Urothelium cell line (cell line): ENCODE data around the gene GALR1.
"Not testable (repeated sequence)": the region's sequence is repeated elsewhere in the genome, so short reads cannot be mapped to it uniquely, and the experiment has no call there.

Experiments
- DNase-seq: peaks from one replicate; pipeline ENCODE4 v3.0.0; 2011; ENCODE audit warnings: low spot score, mixed read lengths
- FAIRE-seq: peaks from 2 replicates; lab custom pipeline; 2011; peaks lifted over from hg19 to GRCh38; lab: Jason Lieb, UNC

The GALR1 gene

GRCh38 chr18:77250501-77250925, 865 bp downstream of the GALR1 start:
- FAIRE-seq (peak; percentile 70), DNase-seq (no peak)

- no peak for DNase-seq
- FAIRE-seq = no peak
These were observed 1.5 kb downstream of the GALR1 start for GRCh38 chr18:77250926-77251729.

- FAIRE-seq (no peak), DNase-seq (no peak)
These were observed 2.0 kb downstream of the GALR1 start for GRCh38 chr18:77251730-77252050.

GRCh38 chr18:77254711-77255405, 5.2 kb downstream of the GALR1 start:
- FAIRE-seq = peak; percentile 44
- no peak for DNase-seq

GRCh38 chr18:77255426-77256105, 5.9 kb downstream of the GALR1 start:
- no peak for FAIRE-seq
- no peak for DNase-seq

- no peak for DNase-seq
- FAIRE-seq = no peak
These were observed 13.2 kb downstream of the GALR1 start for GRCh38 chr18:77262643-77263465.

- DNase-seq (no peak), FAIRE-seq (no peak)
These were observed 13.8 kb downstream of the GALR1 start for GRCh38 chr18:77263466-77263763.

GRCh38 chr18:77267969-77268368, 18.3 kb downstream of the GALR1 start:
- DNase-seq = no peak
- FAIRE-seq = no peak

- FAIRE-seq (no peak), DNase-seq (no peak)
These were observed 18.8 kb downstream of the GALR1 start for GRCh38 chr18:77268456-77268855.

- DNase-seq = peak; percentile 49
- FAIRE-seq = no peak
These were observed 22.2 kb downstream of the GALR1 start for GRCh38 chr18:77271576-77272481.

- DNase-seq, FAIRE-seq: not testable (repeated sequence)
These were observed 41.2 kb downstream of the GALR1 start for GRCh38 chr18:77290841-77291240.

GRCh38 chr18:77298172-77298571, 48.5 kb downstream of the GALR1 start:
- no peak for FAIRE-seq

GRCh38 chr18:77299706-77300105, 50.1 kb downstream of the GALR1 start:
- FAIRE-seq = no peak
- no peak for DNase-seq

More at GRCh38 chr18:77298172-77298571, 48.5 kb downstream of the GALR1 start:
- DNase-seq = no peak

- FAIRE-seq (no peak), DNase-seq (no peak)
These were observed 50.9 kb downstream of the GALR1 start for GRCh38 chr18:77300579-77300978.

- DNase-seq (no peak), FAIRE-seq (no peak)
These were observed 54.6 kb downstream of the GALR1 start for GRCh38 chr18:77304268-77304667.

GRCh38 chr18:77305676-77306075, 56.0 kb downstream of the GALR1 start:
- no peak for DNase-seq
- FAIRE-seq = no peak

GRCh38 chr18:77308216-77308615, 58.6 kb downstream of the GALR1 start:
- FAIRE-seq = no peak
- no peak for DNase-seq

- FAIRE-seq = no peak
- no peak for DNase-seq
These were observed 64.9 kb downstream of the GALR1 start for GRCh38 chr18:77314511-77314910.

GRCh38 chr18:77314952-77315351, 65.3 kb downstream of the GALR1 start:
- FAIRE-seq = no peak

GRCh38 chr18:77316008-77316407, 66.4 kb downstream of the GALR1 start:
- FAIRE-seq (no peak), DNase-seq (peak; percentile 20)

More at GRCh38 chr18:77314952-77315351, 65.3 kb downstream of the GALR1 start:
- no peak for DNase-seq
